K562 (cell line): ENCODE measurements around the gene PITPNM1. TPM values are rescaled to one million over a fixed set of nuclear protein-coding genes. Genes with fewer than 3 reads are reported as not detected.
A peak's percentile ranks its signal among the peaks of the same experiment; 100 is the strongest.

Experiments used
- CREB1 ChIP-seq, 2 experiments: sonication (generic) in 1 of 2; formaldehyde crosslinking in 1 of 2; IDR thresholded peaks; 2 replicates each; pipeline versions ENCODE4 v1.6.1 to v1.8.0; 2012 to 2022; ENCODE audit warnings: inconsistent platforms in 1 of 2, mild to moderate bottlenecking in 1 of 2, missing genetic modification reagents in 1 of 2, moderate library complexity in 1 of 2
- KDM5B ChIP-seq: fragments of 200-600 bp; sonication (generic); IDR thresholded peaks from 2 replicates; pipeline ENCODE4 v1.6.1; 2012; ENCODE audit warnings: low read depth, mild to moderate bottlenecking, moderate library complexity, low read length, control low read depth, inconsistent platforms; ENCODE audit not compliant: insufficient replicate concordance
- MAX ChIP-seq: sonication (generic); formaldehyde crosslinking; IDR thresholded peaks from 2 replicates; pipeline ENCODE4 v1.9.0; 2022; ENCODE audit warnings: mild to moderate bottlenecking, missing genetic modification reagents
- MLLT1 ChIP-seq, 2 experiments: fragments of 450-650 bp; IDR thresholded peaks; 2 replicates each; pipeline ENCODE4 v1.6.1; 2016
- POLR2B ChIP-seq: fragments of 450-650 bp; IDR thresholded peaks from 2 replicates; pipeline ENCODE4 v1.6.1; 2018; ENCODE audit warnings: low read depth; ENCODE audit not compliant: partially characterized antibody
- RBFOX2 ChIP-seq: fragments of 200-400 bp; formaldehyde crosslinking; IDR thresholded peaks from 2 replicates; pipeline ENCODE4 v1.6.1; 2017; ENCODE audit warnings: low read depth, mild to moderate bottlenecking, low read length, moderate library complexity
- SETDB1 ChIP-seq: IDR thresholded peaks from one replicate; pipeline ENCODE4 v1.6.1; 2012; ENCODE audit warnings: low read length, control low read depth, inconsistent platforms
- TOE1 ChIP-seq, 2 experiments: fragments of 450-650 bp in 1 of 2; sonication (generic) in 1 of 2; formaldehyde crosslinking in 1 of 2; IDR thresholded peaks; 2 replicates each; pipeline versions ENCODE4 v1.7.1 to v1.8.0; 2016 to 2022; ENCODE audit warnings: borderline replicate concordance in 2 of 2, mild to moderate bottlenecking in 2 of 2, antibody characterized with exemption in 1 of 2, inconsistent platforms in 1 of 2, low read depth in 1 of 2, missing genetic modification reagents in 1 of 2, moderate library complexity in 1 of 2
- USF2 ChIP-seq: sonication (generic); formaldehyde crosslinking; IDR thresholded peaks from 2 replicates; pipeline ENCODE4 v1.5.0; 2020; ENCODE audit warnings: missing genetic modification reagents
- ZBED1 ChIP-seq: IDR thresholded peaks from 2 replicates; pipeline ENCODE4 v1.6.1; 2014
- ZMIZ1 ChIP-seq, 2 experiments: fragments of 150-350 bp in 1 of 2; IDR thresholded peaks; 2 replicates each; pipeline ENCODE4 v1.6.1; 2012 to 2016; ENCODE audit warnings: low read depth in 2 of 2, low read length in 2 of 2, mild to moderate bottlenecking in 1 of 2, moderate library complexity in 1 of 2
- ZNF263 ChIP-seq: sonication (generic); formaldehyde crosslinking; IDR thresholded peaks from 2 replicates; pipeline ENCODE4 v1.8.0; 2022; ENCODE audit warnings: mild to moderate bottlenecking, missing genetic modification reagents, borderline replicate concordance
- ZNF511 ChIP-seq: sonication (generic); formaldehyde crosslinking; IDR thresholded peaks from 2 replicates; pipeline ENCODE4 v1.8.0; 2022; ENCODE audit warnings: mild to moderate bottlenecking, missing genetic modification reagents
- ZNF695 ChIP-seq: fragments of 450-650 bp; formaldehyde crosslinking; IDR thresholded peaks from 2 replicates; pipeline ENCODE4 v1.4.0; 2020; ENCODE audit warnings: mild to moderate bottlenecking, moderate library complexity
- ZNF740 ChIP-seq, 3 experiments: fragments of 200-800 bp in 1 of 3; sonication (Bioruptor generic) in 1 of 3; sonication (generic) in 1 of 3; formaldehyde crosslinking in 1 of 3; IDR thresholded peaks; 2 replicates each; pipeline versions ENCODE4 v1.6.1 to v1.8.0; 2016 to 2022; ENCODE audit warnings: mild to moderate bottlenecking in 2 of 3, missing compliant biosample characterization in 2 of 3, missing genetic modification characterization in 2 of 3, missing genetic modification reagents in 1 of 3
- ZNF780A ChIP-seq: fragments of 250-450 bp; sonication (Bioruptor Pico); IDR thresholded peaks from 2 replicates; pipeline ENCODE4 v1.5.0; 2021; ENCODE audit warnings: mild to moderate bottlenecking
- ZNF785 ChIP-seq: fragments of 250-450 bp; sonication (Bioruptor Pico); IDR thresholded peaks from 2 replicates; pipeline ENCODE4 v1.4.0; 2020; ENCODE audit warnings: mild to moderate bottlenecking
- polyA plus RNA-seq, 8 experiments: library from polyadenylated mRNA; depleted of rRNA in 4 of 8; stranded (reverse) in 5 of 8; unstranded in 3 of 8; fragments of >200 nt; fragmentation: Nextera tagmentation in 2 of 8; fragmentation: Illumina TruSeq in 1 of 8; extraction: Ambion mirVana in 2 of 8; extraction: Trizol in 1 of 8; gene quantifications; 2 replicates each; pipeline versions ENCODE4 v1.2.1 to v1.2.3, GENCODE V29; 2011 to 2014; ENCODE audit warnings: inconsistent platforms in 1 of 8, missing spikeins in 1 of 8
- total RNA-seq, 7 experiments: library from RNA; depleted of rRNA in 6 of 7; stranded (reverse); fragments of >200 nt in 6 of 7; fragmentation: Illumina TruSeq in 2 of 7; extraction: Trizol in 2 of 7; gene quantifications; 2 replicates each; pipeline versions ENCODE4 v1.2.1 to v1.2.3, GENCODE V29; 2011 to 2021; ENCODE audit warnings: low replicate concordance in 1 of 7

PITPNM1 gene
- total and polyA plus RNA-seq, 9 of the 15 experiments (the other 6 are each of a cell fraction or from before 2014, with no cell fraction given), result 0.11 to 53.7 (median 16.0) TPM

- TF ChIP-seq ZNF511 (CRISPR knock-in tag) (peak; percentile 38; the same call in 1 of the 2 replicates), ZBED1 (0 out of 2 replicates have a peak, but pooled peaks have one; percentile 37), KDM5B (peak; percentile 94), POLR2B (peak; percentile 61), ZNF740 (CRISPR knock-in tag; IDR thresholded peaks at IDR 0.05) (0 out of 2 replicates have a peak, but pooled peaks have one; percentile 71), ZNF740 (tag; IDR thresholded peaks at IDR 0.05) (no peak), ZNF785 (CRISPR knock-in tag) (no peak), CREB1 (IDR thresholded peaks at IDR 0.05) (peak; percentile 74), CREB1 (CRISPR knock-in tag; IDR thresholded peaks at IDR 0.05) (peak; percentile 90), ZNF263 (CRISPR knock-in tag) (0 out of 2 replicates have a peak, but pooled peaks have one; percentile 26), ZMIZ1 (IDR thresholded peaks at IDR 0.05; ENCODE audit: low read depth in 2 of 2, low read length in 2 of 2) (peak; percentile 24 to 91; a peak in 2 of 4 replicates), USF2 (CRISPR knock-in tag) (peak; percentile 25; the same call in 1 of the 2 replicates), SETDB1 (no peak), MAX (CRISPR knock-in tag) (peak; percentile 14; the same call in 1 of the 2 replicates), MLLT1 (IDR thresholded peaks at IDR 0.05) (peak in 1 of 2 experiments; percentile 99; a peak in 2 of 4 replicates), TOE1 (IDR thresholded peaks at IDR 0.05; ENCODE audit: borderline replicate concordance) (peak; percentile 81), TOE1 (CRISPR knock-in tag; IDR thresholded peaks at IDR 0.05; ENCODE audit: borderline replicate concordance, low read depth) (no peak), ZNF695 (CRISPR knock-in tag) (no peak), ZNF780A (0 out of 2 replicates have a peak, but pooled peaks have one; percentile 17), RBFOX2 (peak; percentile 91)
Observed at GRCh38 chr11:67468759-67469507, 36.2 kb downstream of the PITPNM1 start, which contains the start of gene TMEM134 (continued).
